HG03575 (cell line): ENCODE measurements around the gene LRCH1.

Experiments
- ATAC-seq: cut with Tn5 transposase; IDR thresholded peaks from one replicate; pipeline ENCODE4 v1.9.1; 2021; ENCODE audit not compliant: unreplicated experiment, insufficient number of reproducible peaks, low FRiP score; ENCODE audit errors: extremely low read depth

The LRCH1 gene

GRCh38 chr13:46796129-46796514 lies 243.2 kb downstream of the LRCH1 start:
- ATAC-seq, result no peak

GRCh38 chr13:46796515-46797474 lies 243.8 kb downstream of the LRCH1 start, which contains the start of gene ESD:
TSS of gene ESD (minus strand) at chr13:46797161. CDS start at chr13:46791413, 5,748 bp downstream.
- peak; percentile 50 for ATAC-seq

DNA sequence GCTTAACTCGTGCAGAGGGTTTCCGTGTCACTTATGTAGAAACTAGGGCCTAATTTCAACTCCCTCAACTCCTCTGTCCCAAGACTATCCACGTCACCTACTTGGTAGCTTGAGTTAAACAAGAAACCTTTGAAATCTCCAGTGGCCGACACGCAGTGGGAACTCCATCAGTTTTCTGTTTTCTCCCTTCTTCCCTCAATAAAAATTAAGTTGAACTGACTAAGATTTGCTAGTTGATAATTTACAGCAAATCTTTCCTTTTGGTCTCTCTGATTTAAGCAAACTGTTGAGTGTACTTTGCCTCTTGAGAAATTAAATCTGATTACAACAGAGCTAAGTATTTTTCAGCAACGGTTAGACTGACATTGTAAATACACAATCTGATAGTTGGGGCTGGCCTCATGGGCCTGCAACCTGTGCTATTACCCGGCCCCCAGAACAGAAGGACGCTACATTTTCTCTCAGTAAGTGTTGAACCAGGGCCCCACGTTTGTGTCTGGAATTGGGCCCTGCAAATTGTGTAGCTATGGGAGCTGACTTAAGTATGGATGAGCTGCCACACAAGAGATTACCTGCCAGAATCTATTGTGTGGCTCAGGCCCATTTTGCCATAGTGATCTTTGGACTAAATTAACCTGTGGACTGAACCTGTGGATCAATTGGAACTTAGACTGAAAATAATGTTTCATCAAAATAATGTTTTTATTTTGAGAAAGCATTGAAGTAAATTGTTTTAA lies 244.7 kb downstream of the LRCH1 start:
- ATAC-seq, result no peak

DNA sequence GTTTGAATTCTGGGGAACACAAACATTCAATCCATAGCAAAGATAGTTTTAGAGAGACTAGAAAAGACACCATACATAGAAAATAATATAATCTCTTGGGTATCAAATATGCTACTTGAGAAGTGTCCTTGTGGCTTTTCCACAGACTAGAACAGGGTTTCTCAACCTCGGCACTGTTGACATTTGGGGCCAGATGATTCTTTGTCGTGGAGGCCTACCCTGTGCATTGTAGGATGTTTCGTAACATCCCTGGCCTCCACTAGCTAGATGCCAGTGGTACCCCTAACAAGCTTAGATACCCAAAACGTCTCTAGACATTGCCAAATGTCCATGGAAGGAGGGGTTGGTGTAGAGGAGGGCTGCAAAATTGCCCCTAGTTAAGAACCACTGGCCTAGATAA lies 246.2 kb downstream of the LRCH1 start:
- no peak for ATAC-seq

GRCh38 chr13:46801858-46802257 lies 248.9 kb downstream of the LRCH1 start:
- no peak for ATAC-seq
